ENCODE results near the gene ALCAM.

Gene ALCAM

DNA sequence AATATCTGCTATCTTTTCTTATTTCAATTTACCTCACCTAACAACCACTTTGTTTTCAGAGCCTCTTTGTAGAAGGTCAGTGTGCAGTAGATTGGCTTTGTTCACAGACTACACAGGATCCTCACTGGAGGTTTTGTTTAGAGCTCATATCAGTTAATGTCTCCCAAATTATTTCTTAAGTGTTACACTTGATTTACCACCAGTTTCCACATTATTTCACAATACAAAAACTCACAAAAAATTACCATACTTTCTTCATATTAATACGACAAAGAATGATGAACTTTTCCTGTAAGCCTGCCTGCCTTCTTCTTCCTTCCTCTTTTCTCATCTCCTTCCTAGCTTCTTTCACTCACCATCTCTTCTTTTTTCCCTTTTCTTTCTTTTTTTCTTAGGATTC is 133.3 kb downstream of the ALCAM start:
- DNase-seq: no peak

DNA sequence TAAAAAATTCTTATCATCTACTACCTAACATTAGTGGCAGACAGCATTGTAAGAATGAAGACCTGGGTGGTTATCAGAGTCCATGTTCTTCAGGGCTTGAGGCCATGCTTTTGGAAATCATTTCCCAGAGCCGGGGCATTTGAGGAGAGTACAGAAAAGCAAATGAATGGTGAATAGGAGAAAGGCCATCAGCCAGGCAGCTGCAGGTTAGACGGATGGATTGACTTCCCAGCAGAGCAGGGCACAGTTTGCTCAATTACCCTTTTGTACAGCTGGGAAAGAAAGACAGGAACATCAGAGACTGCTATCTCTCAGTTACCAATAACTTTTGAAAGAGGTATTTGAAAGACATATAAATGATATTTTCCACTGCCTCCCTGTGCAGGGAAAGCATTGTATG is 135.6 kb downstream of the ALCAM start:
- DNase-seq: no peak

DNA sequence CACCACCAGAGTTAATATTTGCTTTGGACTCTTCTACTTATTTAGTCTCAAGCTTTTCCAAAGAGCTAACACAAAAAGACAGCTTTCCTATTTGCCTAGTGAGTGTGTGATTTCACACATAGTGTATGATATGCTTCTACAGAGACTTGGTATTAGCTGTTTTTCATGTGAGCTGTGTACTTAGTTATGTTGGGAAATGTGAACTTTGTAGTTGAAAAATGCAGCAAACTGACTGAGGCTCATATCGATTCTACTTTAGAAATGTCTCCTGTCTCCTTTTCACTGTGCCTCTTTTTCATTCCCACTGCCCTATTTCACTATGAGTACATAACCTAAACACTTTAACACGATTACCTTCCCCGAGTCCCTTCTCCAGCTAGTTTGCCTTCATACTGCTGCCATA is 136.5 kb downstream of the ALCAM start:
- DNase-seq: no peak

DNA sequence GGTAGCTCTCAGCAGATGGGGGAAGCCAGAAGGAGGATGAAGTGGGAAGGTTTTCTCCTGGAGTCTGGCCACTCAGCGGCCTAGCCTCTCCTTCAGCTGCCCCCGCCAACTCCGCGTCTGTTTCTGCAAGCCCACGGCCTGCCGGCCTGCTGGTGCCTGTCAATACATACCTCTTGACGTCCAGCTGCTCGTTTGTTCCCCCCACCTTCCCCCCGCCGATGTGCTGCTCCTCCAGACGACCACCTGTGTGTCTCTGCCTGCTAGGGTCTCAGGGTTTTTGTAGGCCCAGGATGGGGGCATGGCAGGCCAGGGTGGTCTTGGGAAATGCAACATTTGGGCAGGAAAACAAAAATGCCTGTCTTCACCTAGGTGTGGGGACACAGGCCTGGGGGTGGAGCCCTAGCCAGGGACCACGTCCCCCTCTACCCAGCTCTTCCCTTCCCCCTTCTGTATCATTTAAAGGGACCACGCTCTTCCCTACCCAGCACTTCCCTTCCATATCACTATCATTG is 137.8 kb downstream of the ALCAM start:
- DNase-seq: no peak

DNA sequence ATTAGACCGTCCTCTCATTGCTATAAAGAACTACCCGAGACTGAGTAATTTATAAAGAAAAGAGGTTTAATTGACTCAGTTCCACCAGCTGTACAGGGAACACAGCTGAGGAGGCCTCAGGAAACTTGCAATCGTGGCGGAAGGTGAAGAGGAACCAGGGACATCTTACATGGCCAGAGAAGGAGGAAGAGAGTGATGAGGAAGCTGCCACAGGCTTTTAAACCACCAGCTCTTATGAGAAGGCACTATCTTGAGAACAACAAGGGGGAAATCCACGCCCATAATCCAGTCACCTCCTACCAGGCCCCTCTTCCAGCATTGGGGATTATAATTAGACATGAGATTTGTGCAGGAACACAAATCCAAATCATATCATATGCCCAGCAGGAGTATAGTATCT is 138.5 kb downstream of the ALCAM start:
- DNase-seq: no peak

DNA sequence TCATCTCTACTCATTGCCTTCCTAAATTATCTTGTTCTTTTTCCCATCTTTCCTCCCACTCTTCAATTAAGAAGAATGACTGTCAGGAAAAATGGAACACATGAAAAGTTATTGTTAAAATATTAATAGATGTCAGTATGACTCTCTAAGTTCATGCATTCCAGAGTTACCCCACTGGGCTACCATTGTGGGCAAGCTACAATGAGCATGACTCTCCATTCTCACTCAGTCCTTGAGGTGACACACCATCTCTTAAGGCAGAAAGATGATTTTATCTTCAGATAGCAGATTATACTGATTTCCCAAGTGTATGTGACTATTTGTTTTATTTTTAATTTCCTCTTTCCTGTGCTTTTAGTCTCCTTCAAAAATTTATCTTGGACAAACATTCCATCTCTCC is 144.3 kb downstream of the ALCAM start:
- DNase-seq: no peak

DNA sequence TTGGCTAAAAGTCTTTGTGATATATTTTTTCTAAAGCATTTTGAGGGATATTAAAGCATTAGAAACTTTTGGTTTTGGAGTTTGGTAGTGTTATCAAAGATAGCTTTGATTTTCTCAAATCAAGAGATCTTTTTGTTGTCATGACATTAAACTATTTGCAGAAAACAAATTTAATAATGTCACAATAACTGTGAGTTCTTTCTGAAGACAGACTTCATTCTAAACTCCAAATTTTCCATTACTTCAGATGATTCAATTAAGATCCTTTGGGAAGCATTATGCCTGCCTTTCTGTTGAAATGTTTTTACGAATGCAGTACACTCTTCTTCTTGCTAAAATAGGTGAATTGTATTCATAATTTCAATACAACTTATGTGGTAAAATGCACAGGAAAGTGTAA is 145.4 kb downstream of the ALCAM start:
- DNase-seq: no peak

DNA sequence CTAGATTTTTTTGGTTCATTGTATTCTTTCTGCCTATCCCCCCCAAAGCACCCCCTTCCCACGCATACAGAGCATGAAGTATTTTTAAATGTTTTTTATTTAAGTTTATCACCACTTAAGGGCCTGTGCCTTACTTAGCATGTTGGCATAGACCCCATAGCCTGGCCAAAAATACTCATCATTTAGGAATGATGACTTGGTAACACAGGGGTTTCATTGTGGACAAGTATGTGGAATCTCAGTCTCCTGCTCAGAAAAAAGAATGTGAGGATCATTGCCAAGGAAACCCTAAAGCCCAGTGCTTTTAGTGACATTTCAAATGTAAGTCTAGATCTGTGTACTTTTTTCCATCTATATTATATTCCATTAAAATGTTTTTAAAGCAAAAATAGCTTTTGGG is 146.3 kb downstream of the ALCAM start:
- DNase-seq: no peak

DNA sequence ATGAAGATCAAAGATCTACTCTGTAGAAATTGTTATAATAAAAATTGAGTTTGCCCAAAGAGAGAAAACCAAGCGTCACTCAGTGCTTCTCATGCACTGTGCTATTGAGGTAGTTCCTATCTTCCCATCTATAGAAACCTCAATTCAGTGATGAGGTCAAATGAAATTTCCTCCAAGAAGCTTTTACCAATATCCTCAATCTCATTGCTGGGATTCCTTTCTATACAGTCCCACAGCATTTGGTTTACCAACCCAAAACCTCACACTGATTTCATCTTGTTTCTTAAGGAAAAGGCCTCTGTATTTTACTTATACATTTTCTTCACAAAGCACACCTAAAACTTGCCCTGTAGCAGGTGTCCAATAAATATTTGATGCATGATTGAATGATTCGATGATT is 147.2 kb downstream of the ALCAM start:
- no peak for DNase-seq

DNA sequence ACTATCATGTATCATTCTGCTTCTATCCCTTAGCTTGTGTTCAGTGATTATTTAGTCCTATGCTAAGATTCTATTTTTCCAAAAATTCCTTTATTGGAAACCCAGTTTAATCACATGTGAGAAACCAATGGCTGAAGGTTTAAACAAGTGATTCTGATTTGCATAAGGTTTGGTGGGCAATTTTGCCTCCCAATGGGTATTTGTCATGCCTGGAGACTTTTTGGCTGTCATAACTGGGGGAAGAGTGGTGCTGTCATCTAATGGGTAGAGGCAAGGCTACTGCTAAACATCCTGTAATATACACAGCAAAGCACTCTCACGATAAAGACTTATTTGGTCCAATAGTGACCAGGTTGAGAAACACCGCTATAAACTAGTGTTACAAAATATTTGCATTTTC is 148.7 kb downstream of the ALCAM start:
- no peak for DNase-seq

DNA sequence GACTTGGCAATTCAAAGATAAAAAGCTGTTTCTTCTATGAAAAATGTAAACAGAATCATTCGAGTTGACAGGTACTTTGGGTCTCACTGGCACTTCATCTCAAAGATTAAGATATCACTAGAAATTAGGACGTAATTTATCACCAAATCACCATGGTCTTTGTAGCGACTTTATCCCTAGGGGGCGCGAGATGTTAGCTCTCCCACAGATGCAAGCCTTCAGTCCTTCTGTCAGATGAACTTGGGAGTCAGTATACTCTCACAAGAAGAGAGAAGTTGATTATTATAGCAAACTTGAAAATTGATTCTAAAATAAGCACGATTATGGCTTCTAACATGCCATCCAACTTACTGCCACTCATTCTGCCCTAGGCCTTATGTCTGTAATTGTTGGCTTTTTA is 150.3 kb downstream of the ALCAM start:
- DNase-seq: no peak

DNA sequence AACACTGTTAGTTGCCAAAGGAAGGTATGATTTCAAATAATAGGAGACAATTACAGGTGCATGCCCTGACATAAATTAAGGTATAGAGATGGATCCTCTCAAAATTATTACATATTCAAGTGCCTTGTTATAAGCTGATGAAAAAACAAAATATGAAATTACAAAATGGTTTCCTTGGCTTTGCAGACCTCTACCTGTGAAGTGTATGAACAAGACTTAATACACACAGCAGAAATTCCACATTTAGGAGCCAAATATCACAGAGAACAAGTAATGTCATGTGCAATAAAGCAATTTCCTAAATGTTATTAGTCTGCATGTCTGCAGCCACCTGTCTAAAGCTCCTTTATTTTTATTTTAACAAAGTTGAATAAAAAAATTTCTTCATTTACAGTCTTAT is 151.5 kb downstream of the ALCAM start:
- DNase-seq: no peak

DNA sequence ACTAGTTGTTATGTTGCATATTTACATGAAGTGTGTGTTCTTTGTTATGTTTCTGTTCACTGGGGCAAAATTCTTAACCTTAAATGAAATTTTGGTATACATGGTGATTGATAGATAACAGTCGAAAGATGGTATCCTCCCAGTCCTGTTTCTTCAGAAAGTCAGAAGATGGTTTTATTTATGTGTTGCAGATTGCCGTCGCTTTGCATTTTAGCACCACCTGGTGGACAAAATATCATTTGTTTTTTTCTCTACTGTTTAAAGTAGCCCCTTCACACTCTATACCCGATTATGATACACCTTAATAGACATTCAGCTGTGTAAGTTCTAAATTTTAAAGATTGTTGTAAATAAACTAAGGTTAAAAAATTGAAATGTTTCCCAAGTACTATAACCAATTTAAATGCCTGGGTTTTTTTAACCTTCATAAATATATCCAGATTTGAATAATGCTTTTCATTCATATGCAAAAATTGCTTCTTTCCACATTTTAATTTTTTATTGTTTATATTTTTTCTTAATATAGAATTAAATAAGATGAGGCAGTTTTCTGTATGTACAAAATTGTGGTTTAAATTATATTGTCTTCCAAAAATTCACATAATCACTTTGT is 152.2 kb downstream of the ALCAM start:
- DNase-seq: no peak

DNA sequence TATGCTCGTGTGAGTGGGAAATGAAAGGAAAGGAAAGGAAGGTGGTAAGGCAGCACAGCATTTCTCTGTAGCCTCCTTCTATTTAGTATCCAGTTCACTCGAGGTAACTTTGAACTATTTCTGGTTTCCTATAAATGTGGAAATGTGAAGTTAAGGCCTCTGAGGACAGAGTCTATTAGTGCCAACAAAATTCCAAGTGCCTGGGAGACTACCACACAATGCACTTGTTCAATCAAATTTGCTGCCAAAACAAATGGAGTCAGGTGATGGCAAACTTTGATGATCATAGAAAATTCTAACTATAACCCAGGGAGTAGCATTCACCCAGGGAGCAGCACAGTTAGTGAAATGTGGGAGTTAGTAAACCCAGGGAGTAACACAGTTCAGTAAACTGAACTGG is 155.1 kb downstream of the ALCAM start:
- DNase-seq: no peak

DNA sequence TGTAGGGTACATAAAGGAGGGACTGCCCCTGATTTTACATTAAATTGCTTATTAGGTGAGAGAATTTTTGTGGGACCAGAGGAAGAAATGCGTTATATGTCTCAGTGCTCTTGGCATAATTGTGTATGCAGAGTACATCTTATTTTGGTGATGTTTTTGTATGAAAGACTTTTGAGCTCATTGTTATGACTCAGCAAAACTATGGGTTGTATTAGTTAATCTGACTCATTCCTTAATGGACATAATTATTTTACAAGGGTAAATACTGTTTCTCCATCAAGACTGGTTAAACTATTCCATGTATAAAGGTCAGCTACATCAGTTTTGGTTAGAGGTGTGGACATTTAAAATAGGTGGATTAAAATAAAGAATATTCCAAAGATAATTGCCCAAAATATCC is 156.8 kb downstream of the ALCAM start:
- DNase-seq: no peak

DNA sequence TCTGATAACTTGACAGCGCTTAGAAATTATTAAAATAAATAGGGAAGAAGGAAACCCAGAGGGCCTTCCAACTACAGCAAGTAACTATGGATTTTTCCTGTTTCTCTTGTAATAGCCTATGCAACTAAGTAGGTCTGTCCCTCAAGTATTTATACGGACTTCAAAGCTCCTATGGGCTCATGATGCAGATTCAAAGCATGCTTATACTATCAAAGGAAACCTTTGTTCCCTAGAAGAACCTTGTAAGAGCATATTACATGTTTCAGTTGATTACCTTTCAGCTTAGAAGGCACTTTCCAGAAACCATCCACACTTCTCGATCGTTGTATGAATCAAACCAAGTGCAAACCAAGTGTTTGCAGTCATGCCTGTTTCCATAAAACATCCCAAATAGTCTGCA is 158.8 kb downstream of the ALCAM start:
- DNase-seq: no peak

DNA sequence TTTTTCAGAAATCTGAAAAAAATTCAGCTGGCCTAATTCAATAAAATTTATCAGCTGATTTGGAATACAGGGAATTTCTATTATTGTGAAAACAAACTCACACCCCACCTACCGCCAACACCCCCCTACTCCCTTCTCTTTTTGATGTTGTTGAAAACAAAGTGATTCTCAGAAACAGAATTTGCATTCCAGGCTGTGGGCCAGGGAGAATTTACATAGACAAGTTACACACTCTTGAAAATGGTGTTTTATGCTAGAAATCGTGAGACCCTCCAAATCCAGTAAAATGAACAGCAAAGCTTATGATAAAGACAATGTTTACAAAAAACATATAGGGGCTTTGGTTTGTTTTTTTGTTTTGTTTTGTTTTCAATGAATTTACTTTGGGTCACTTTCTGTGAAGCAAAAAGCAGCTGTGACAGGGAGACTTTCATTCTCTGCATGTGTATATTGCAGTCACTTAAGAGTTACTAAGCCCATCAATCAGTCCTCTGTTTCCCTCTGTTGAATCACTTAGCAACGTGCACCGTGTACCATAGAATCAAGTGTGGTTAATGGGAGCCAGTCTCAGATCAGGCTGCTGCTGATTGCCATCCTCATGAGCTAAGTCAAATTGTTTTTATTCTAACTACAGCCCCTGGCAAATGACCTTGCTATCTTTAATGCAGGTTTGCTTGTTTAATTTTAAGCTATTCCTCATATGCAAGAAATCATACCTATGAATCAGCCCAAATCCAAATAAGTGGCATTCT is 159.8 kb downstream of the ALCAM start:
- no peak for DNase-seq

DNA sequence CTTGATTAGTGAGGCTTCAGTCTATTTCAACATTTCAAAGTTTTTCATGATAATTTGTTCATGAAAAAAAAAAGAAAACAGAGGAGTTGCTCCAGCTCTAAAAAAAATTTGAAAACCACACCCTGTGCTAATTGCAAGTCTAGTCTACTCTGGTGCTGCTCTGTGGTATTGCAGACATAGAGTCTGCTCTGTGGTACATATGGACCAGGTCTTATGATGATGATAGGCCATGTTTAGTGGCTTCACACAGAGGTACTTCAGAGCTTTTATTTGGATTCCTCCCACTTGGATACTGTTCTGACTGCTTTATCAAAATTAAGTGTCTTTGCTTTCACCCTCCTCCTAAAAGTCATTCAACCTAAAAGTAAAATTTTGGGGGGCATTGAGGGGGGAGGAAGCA is 160.8 kb downstream of the ALCAM start:
- no peak for DNase-seq

DNA sequence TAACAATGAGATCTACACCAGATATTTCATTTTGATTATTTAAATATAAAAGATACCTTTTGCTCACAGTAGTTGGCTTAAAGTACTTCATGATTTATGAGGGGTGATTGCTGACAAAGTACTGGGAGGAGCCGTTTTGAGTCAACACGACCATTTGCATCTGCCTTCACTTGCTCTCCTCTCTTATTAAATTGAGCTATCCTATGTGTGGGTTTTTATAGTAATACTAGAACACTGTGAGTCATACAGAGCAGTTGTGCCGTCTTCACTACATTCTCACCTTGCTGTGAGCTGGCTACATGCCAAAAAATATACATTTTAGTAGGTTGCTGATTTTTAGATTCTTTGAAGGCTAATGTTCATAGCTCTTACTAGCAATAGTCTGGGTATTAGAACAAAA is 161.2 kb downstream of the ALCAM start:
- DNase-seq: no peak

DNA sequence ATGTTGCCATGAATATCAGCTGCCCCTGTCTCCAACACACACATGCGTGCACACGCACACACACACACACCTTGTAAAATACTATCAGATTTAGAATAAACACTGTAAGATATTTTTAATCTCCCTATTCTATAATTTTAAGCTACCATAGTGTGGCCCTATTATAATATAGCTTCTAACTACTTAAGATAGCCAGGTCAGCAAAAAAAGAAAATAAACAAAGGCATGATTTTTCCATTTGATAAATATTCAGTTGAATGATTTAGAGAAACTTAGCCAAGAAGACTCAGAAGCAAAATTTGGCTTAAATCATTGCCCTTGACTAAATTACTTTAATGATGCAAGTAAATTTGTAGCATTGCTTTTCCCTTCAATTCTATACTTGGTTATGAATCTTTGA is 162.2 kb downstream of the ALCAM start:
- no peak for DNase-seq

DNA sequence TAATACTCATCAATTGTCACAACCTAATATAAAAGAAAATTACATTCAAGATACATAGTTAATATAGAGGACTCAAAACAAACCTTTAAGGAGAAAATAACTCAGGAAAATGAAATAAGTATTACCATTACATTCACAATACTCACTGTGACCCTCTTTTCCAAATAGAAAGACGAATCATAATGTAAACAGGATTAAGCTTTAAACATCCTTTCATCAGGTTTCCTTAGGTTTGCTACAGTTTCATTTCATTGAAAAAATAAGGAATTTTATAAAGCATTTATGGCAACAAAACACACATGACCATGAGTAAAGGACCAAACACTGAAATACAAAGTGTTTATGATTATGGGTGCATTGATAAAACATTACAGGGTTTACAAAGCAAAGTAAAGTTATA is 162.7 kb downstream of the ALCAM start:
- DNase-seq: no peak

DNA sequence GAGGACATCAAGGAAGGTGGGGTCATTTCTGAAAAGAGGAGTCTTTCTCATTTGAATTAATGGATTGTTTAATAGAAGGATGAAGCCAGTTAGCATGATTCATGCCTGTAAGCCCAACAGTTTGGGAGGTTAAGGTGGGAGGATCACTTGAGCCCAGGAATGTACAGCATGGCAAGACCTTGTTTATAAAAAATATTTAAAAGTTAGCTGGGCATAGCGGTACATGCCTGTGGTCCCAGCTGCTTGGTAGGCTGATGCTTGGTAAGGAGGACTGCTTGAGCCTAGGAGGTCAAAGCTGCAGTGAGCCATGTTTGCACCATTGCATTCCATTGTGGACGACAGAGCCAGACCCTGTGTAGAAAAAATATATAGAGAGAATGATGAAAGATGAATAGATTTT is 165.5 kb downstream of the ALCAM start:
- DNase-seq: no peak

DNA sequence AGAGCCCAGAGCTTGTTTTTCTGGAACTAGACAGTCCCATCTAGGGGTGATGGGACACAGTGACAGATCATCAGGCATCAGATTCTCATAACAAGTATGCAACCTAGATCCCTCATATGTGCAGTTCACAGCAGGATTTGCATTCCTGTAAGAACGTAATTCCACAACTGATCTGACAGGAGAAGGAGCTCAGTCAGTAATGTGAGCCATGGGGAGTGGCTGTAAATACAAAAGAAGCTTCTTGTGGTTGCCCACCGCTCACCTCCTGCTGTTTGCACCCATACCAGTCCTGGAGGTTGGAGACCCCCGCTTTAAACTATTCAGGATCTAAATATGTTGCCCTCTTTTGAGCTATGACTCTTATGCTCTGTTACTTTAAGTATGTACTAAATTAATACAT is 167.3 kb downstream of the ALCAM start:
- DNase-seq: no peak

DNA sequence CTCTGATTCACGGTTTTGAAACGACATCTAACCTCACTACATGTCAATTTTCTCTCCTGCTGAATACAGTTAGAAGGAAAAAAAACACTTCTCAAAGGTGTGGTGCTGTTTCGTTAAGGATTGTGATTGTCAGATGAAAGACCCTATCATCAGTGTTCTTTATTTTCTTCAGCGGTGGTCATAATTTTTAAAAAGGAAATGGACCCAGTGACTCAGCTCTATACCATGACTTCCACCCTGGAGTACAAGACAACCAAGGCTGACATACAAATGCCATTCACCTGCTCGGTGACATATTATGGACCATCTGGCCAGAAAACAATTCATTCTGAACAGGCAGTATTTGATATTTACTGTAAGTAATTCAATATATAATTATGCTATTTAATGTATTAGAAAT is 167.8 kb downstream of the ALCAM start:
- DNase-seq: no peak

Data from activated T-cell treated with anti-CD3 and anti-CD28 coated beads, Interleukin-2, amount 50 U/mL, for 1 hour (primary cell).